HUES6 (cell line): Measurements from ENCODE around the gene DNAAF2.
"Not testable (repeated sequence)": the region's sequence is repeated elsewhere in the genome, so short reads cannot be mapped to it uniquely, and the experiment has no call there.

ENCODE experiments used
- H3K27ac ChIP-seq: 2 replicates; pipeline ENCODE4 v1.7.0; 2013; ENCODE audit warnings: low read depth, mild to moderate bottlenecking, low read length, inconsistent platforms
- H3K27me3 ChIP-seq: 2 replicates; pipeline ENCODE4 v1.6.1; 2013; ENCODE audit warnings: low read length; ENCODE audit not compliant: control insufficient read depth, insufficient read depth
- H3K36me3 ChIP-seq: 2 replicates; pipeline ENCODE4 v1.6.1; 2013; ENCODE audit warnings: low read length; ENCODE audit not compliant: control insufficient read depth, insufficient read depth
- H3K4me1 ChIP-seq: 2 replicates; pipeline ENCODE4 v1.6.1; 2013; ENCODE audit warnings: low read length; ENCODE audit not compliant: control insufficient read depth, insufficient read depth
- H3K4me3 ChIP-seq: 2 replicates; pipeline ENCODE4 v1.5.1; 2013; ENCODE audit warnings: low read depth, low read length
- H3K9ac ChIP-seq: one replicate; pipeline ENCODE4 v1.6.1; 2013; ENCODE audit warnings: mild to moderate bottlenecking, low read length
- H3K9me3 ChIP-seq: 2 replicates; pipeline ENCODE4 v1.6.1; 2013; ENCODE audit warnings: low read depth, low read length; ENCODE audit not compliant: control insufficient read depth, insufficient read depth

DNAAF2 gene

DNA sequence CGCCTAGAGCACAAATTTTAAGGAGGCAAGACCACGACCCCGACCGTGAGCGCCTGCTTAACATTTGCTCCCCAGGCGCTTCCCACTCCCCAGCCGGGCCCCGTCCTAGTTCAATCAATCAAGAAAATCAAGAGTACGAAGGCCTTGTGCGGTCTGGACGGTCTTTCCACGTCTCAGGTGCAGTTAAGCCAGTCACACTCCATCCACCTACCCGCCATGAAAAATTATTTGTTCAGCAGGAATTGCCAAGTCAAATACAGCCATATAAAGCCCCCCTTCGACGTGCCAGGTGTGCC is 36.9 kb downstream of the DNAAF2 start:
- H3K9me3 ChIP-seq, result no peaks in the 10 kb centered on the region
- H3K27ac ChIP-seq, result peak overlapping the region; percentile 94
- peaks cover 16% of the 10 kb centered on the region for H3K36me3 ChIP-seq
- peak overlapping the region; percentile 90 for H3K4me3 ChIP-seq
- H3K27me3 ChIP-seq, result no peaks in the 10 kb centered on the region
- peak overlapping the region; percentile 99 for H3K9ac ChIP-seq
- H3K4me1 ChIP-seq, result no peaks in the 10 kb centered on the region

GRCh38 chr14:49594347-49595091 is 40.5 kb downstream of the DNAAF2 start:
- Histone ChIP-seq H3K36me3 (no peaks in the 10 kb centered on the region), H3K4me1 (no peaks in the 10 kb centered on the region), H3K9me3 (no peaks in the 10 kb centered on the region), H3K9ac (no peak overlapping the region), H3K27me3 (no peaks in the 10 kb centered on the region), H3K4me3 (no peak overlapping the region), H3K27ac (no peak overlapping the region)

GRCh38 chr14:49593016-49593415 is 42.0 kb downstream of the DNAAF2 start:
- Histone ChIP-seq H3K9ac (no peak overlapping the region), H3K27me3 (no peaks in the 10 kb centered on the region), H3K36me3 (no peaks in the 10 kb centered on the region), H3K27ac (no peak overlapping the region), H3K4me3 (no peak overlapping the region), H3K4me1 (no peaks in the 10 kb centered on the region), H3K9me3 (no peaks in the 10 kb centered on the region)

DNA sequence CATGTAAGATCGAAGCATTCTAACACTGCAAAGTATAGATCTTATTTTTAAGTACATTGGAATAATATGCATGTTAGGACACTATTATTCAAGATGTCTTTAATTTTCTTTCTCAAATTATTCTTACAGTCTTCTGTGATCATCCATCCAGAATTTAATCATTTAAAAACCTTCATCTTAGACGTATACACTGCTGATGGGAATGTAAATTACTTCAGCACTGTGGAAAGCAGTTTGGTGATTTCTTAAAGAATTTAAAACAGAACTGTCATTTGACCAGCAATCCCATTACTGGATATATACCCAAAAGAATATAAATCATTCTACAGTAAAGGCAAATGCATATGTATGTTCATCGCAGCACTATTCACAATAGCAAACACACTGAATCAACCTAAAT is 45.7 kb downstream of the DNAAF2 start:
- Histone ChIP-seq H3K4me3 (no peak overlapping the region), H3K9ac (no peak overlapping the region), H3K27me3 (no peaks in the 10 kb centered on the region), H3K4me1 (0 out of 2 replicates have a peak, but pooled peaks cover under 1% of the 10 kb centered on the region), H3K9me3 (no peaks in the 10 kb centered on the region), H3K36me3 (peaks cover 16% of the 10 kb centered on the region), H3K27ac (no peak overlapping the region)

GRCh38 chr14:49586673-49587460 is 48.2 kb downstream of the DNAAF2 start:
- H3K36me3 ChIP-seq, result peaks cover 39% of the 10 kb centered on the region
- H3K4me3 ChIP-seq, result peak overlapping the region; percentile 87
- no peaks in the 10 kb centered on the region for H3K9me3 ChIP-seq
- no peak overlapping the region for H3K9ac ChIP-seq
- no peak overlapping the region for H3K27ac ChIP-seq
- H3K4me1 ChIP-seq, result peaks cover 9% of the 10 kb centered on the region; the same call in 1 of the 2 replicates
- no peaks in the 10 kb centered on the region for H3K27me3 ChIP-seq

- H3K27ac ChIP-seq, result peak within 1 kb of the TSS; percentile 95
- H3K9ac ChIP-seq, result peak within 1 kb of the TSS; percentile 99
- no peaks in the 10 kb centered on the region for H3K9me3 ChIP-seq
- H3K4me1 ChIP-seq, result peaks cover 9% of the 10 kb centered on the region; the same call in 1 of the 2 replicates
- H3K27me3 ChIP-seq, result no peaks in the 10 kb centered on the region
- H3K4me3 ChIP-seq, result peak within 1 kb of the TSS; percentile 87
- peaks cover 39% of the 10 kb centered on the region for H3K36me3 ChIP-seq
Measured at GRCh38 chr14:49585803-49586672, 49.0 kb downstream of the DNAAF2 start, which contains the start of gene RPS29. RPS29 (minus strand) TSS chr14:49586380; CDS start chr14:49586346, 34 bp downstream.

DNA sequence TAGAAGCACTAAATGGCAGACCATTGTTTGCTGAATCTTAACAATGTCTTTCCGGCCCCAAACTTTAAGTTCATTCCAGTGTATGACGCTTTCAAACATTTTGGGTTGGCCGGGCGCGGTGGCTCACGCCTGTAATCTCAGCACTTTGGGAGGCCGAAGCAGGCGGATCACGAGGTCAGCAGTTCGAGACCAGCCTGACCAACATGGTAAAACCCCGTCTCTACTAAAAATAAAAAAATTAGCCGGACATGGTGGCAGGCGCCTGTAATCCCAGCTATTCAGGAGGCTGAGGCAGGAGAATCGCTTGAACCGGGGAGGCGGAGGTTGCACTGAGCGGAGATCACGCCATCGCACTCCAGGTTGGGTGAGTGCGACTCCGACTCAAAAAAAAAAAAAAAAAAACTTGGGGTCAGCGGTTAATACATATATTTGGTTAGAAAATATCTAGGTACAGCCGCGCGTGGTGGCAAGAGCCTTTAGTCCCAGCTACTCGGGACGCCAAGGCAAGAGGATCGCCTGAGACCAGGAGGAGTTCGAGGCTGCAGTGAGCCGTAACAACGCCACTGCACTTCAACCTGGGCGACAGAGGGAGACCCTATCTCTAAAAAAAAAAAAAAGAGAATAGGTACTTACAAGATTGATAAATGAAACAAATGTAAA is 49.9 kb downstream of the DNAAF2 start:
- H3K4me1 ChIP-seq, H3K27me3 ChIP-seq, H3K9me3 ChIP-seq: not testable (repeated sequence)
- Histone ChIP-seq H3K27ac (peak overlapping the region; percentile 95), H3K36me3 (peaks cover 41% of the 10 kb centered on the region), H3K4me3 (peak overlapping the region; percentile 87), H3K9ac (peak overlapping the region; percentile 99)

DNA sequence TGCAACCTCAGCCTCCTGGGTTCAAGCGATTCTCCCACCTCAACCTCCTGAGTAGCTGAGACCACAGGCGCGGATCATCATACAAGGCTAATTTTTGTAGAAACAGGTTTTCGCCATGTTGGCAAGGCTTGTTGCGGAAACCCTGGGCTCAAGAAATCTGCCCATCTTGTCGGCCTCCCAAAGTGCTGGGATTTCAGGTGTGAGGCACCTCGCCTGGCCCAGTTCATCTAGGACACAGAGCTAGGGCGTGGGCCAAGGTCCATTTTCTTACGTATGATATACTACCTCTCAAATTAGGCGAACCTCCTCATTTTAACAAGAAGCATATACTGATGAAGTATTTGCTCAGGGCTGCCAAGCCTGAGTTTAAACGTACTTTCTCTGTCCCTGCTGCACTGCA is 51.0 kb downstream of the DNAAF2 start:
- Histone ChIP-seq H3K9ac (peak overlapping the region; percentile 99), H3K27ac (peak overlapping the region; percentile 56; the same call in 1 of the 2 replicates), H3K36me3 (peaks cover 43% of the 10 kb centered on the region), H3K27me3 (no peaks in the 10 kb centered on the region), H3K4me1 (peaks cover 9% of the 10 kb centered on the region; the same call in 1 of the 2 replicates), H3K4me3 (peak overlapping the region; percentile 87), H3K9me3 (no peaks in the 10 kb centered on the region)

GRCh38 chr14:49583629-49584028 is 51.4 kb downstream of the DNAAF2 start:
- peak overlapping the region; percentile 87 for H3K4me3 ChIP-seq
- H3K36me3 ChIP-seq, result peaks cover 43% of the 10 kb centered on the region
- H3K9me3 ChIP-seq, result no peaks in the 10 kb centered on the region
- H3K27me3 ChIP-seq, result no peaks in the 10 kb centered on the region
- H3K27ac ChIP-seq, result 0 out of 2 replicates have a peak overlapping the region, but pooled peaks have one; percentile 56
- H3K4me1 ChIP-seq, result peaks cover 9% of the 10 kb centered on the region; the same call in 1 of the 2 replicates
- H3K9ac ChIP-seq, result peak overlapping the region; percentile 99
